ENCODE data around the gene NDUFV2.

NDUFV2 gene

GRCh38 chr18:9133225-9133624 is 30.7 kb downstream of the NDUFV2 start:
- H3K4me3 ChIP-seq (ENCODE audit: insufficient read depth, low read depth, low read length): no peak overlapping the region
- WGBS, 2 experiments: 91 to 100% methylated on average over 1 to 2 of the region's 2 CpGs
- no peaks in the 10 kb centered on the region for H3K27me3 ChIP-seq (ENCODE audit: control insufficient read depth, insufficient read depth, low read length, poor library complexity, severe bottlenecking)
- no peak overlapping the region for H3K27ac ChIP-seq (ENCODE audit: insufficient read depth, low read depth, low read length, poor library complexity, severe bottlenecking)
- H3K9me3 ChIP-seq (ENCODE audit: control insufficient read depth, low read length): no peaks in the 10 kb centered on the region
- peaks cover 5% of the 10 kb centered on the region for H3K4me1 ChIP-seq (ENCODE audit: control insufficient read depth, insufficient read depth, low read length)
- peaks cover 20% of the 10 kb centered on the region for H3K36me3 ChIP-seq (ENCODE audit: control insufficient read depth, insufficient read depth, low read length)

GRCh38 chr18:9135081-9135911 is 32.8 kb downstream of the NDUFV2 start:
- Histone ChIP-seq H3K36me3 (ENCODE audit: control insufficient read depth, insufficient read depth, low read length) (peaks cover 9% of the 10 kb centered on the region), H3K9me3 (ENCODE audit: control insufficient read depth, low read length) (no peaks in the 10 kb centered on the region), H3K4me3 (ENCODE audit: insufficient read depth, low read depth, low read length) (peak overlapping the region; percentile 78), H3K27ac (ENCODE audit: insufficient read depth, low read depth, low read length, poor library complexity, severe bottlenecking) (no peak overlapping the region), H3K27me3 (ENCODE audit: control insufficient read depth, insufficient read depth, low read length, poor library complexity, severe bottlenecking) (no peaks in the 10 kb centered on the region), H3K4me1 (ENCODE audit: control insufficient read depth, insufficient read depth, low read length) (peaks cover 8% of the 10 kb centered on the region)
- 62 to 63% methylated on average over 11 to 12 of the region's 12 CpGs for WGBS, 2 experiments

GRCh38 chr18:9135912-9136314 is 33.4 kb downstream of the NDUFV2 start:
- Histone ChIP-seq H3K4me3 (ENCODE audit: insufficient read depth, low read depth, low read length) (peak overlapping the region; percentile 78), H3K27ac (ENCODE audit: insufficient read depth, low read depth, low read length, poor library complexity, severe bottlenecking) (peak overlapping the region; percentile 78), H3K4me1 (ENCODE audit: control insufficient read depth, insufficient read depth, low read length) (peaks cover 8% of the 10 kb centered on the region), H3K27me3 (ENCODE audit: control insufficient read depth, insufficient read depth, low read length, poor library complexity, severe bottlenecking) (no peaks in the 10 kb centered on the region), H3K36me3 (ENCODE audit: control insufficient read depth, insufficient read depth, low read length) (peaks cover 3% of the 10 kb centered on the region), H3K9me3 (ENCODE audit: control insufficient read depth, low read length) (no peaks in the 10 kb centered on the region)
- 1% methylated on average over 33 of the region's 33 CpGs for WGBS, 2 experiments

- Histone ChIP-seq H3K36me3 (ENCODE audit: control insufficient read depth, insufficient read depth, low read length) (no peaks in the 10 kb centered on the region), H3K4me1 (ENCODE audit: control insufficient read depth, insufficient read depth, low read length) (peaks cover 8% of the 10 kb centered on the region), H3K4me3 (ENCODE audit: insufficient read depth, low read depth, low read length) (peak within 1 kb of the TSS; percentile 78), H3K27ac (ENCODE audit: insufficient read depth, low read depth, low read length, poor library complexity, severe bottlenecking) (peak within 1 kb of the TSS; percentile 78), H3K27me3 (ENCODE audit: control insufficient read depth, insufficient read depth, low read length, poor library complexity, severe bottlenecking) (no peaks in the 10 kb centered on the region), H3K9me3 (ENCODE audit: control insufficient read depth, low read length) (no peaks in the 10 kb centered on the region)
- 0% methylated on average over 94 to 95 of the region's 95 CpGs for WGBS, 2 experiments
These were observed 34.0 kb downstream of the NDUFV2 start, which contains the start of gene ANKRD12 for GRCh38 chr18:9136315-9137155. Gene ANKRD12, plus strand, starts transcription at chr18:9136781. Its CDS starts 45,652 bp downstream, at chr18:9182433.

GRCh38 chr18:9137168-9138066 is 34.9 kb downstream of the NDUFV2 start:
- peak overlapping the region; percentile 78 for H3K4me3 ChIP-seq (ENCODE audit: insufficient read depth, low read depth, low read length)
- H3K27me3 ChIP-seq (ENCODE audit: control insufficient read depth, insufficient read depth, low read length, poor library complexity, severe bottlenecking): no peaks in the 10 kb centered on the region
- H3K27ac ChIP-seq (ENCODE audit: insufficient read depth, low read depth, low read length, poor library complexity, severe bottlenecking): peak overlapping the region; percentile 72
- H3K9me3 ChIP-seq (ENCODE audit: control insufficient read depth, low read length): no peaks in the 10 kb centered on the region
- peaks cover 8% of the 10 kb centered on the region for H3K4me1 ChIP-seq (ENCODE audit: control insufficient read depth, insufficient read depth, low read length)
- 1 to 2% methylated on average over 95 of the region's 95 CpGs for WGBS, 2 experiments
- no peaks in the 10 kb centered on the region for H3K36me3 ChIP-seq (ENCODE audit: control insufficient read depth, insufficient read depth, low read length)

- no peak overlapping the region for H3K4me3 ChIP-seq (ENCODE audit: insufficient read depth, low read depth, low read length)
- H3K4me1 ChIP-seq (ENCODE audit: control insufficient read depth, insufficient read depth, low read length): peaks cover 8% of the 10 kb centered on the region
- no peak overlapping the region for H3K27ac ChIP-seq (ENCODE audit: insufficient read depth, low read depth, low read length, poor library complexity, severe bottlenecking)
- WGBS, 2 experiments: 89 to 96% methylated on average over 4 to 6 of the region's 7 CpGs
- H3K9me3 ChIP-seq (ENCODE audit: control insufficient read depth, low read length): no peaks in the 10 kb centered on the region
- no peaks in the 10 kb centered on the region for H3K36me3 ChIP-seq (ENCODE audit: control insufficient read depth, insufficient read depth, low read length)
- no peaks in the 10 kb centered on the region for H3K27me3 ChIP-seq (ENCODE audit: control insufficient read depth, insufficient read depth, low read length, poor library complexity, severe bottlenecking)
These were observed 37.0 kb downstream of the NDUFV2 start for GRCh38 chr18:9139400-9140039.

GRCh38 chr18:9140381-9140780 is 37.9 kb downstream of the NDUFV2 start:
- no peaks in the 10 kb centered on the region for H3K9me3 ChIP-seq (ENCODE audit: control insufficient read depth, low read length)
- no peaks in the 10 kb centered on the region for H3K36me3 ChIP-seq (ENCODE audit: control insufficient read depth, insufficient read depth, low read length)
- WGBS, 2 experiments: 96 to 99% methylated on average over 2 of the region's 2 CpGs
- H3K4me1 ChIP-seq (ENCODE audit: control insufficient read depth, insufficient read depth, low read length): peaks cover 8% of the 10 kb centered on the region
- no peak overlapping the region for H3K27ac ChIP-seq (ENCODE audit: insufficient read depth, low read depth, low read length, poor library complexity, severe bottlenecking)
- no peaks in the 10 kb centered on the region for H3K27me3 ChIP-seq (ENCODE audit: control insufficient read depth, insufficient read depth, low read length, poor library complexity, severe bottlenecking)
- H3K4me3 ChIP-seq (ENCODE audit: insufficient read depth, low read depth, low read length): no peak overlapping the region

GRCh38 chr18:9140984-9141383 is 38.5 kb downstream of the NDUFV2 start:
- Histone ChIP-seq H3K4me3 (ENCODE audit: insufficient read depth, low read depth, low read length) (no peak overlapping the region), H3K36me3 (ENCODE audit: control insufficient read depth, insufficient read depth, low read length) (no peaks in the 10 kb centered on the region), H3K27ac (ENCODE audit: insufficient read depth, low read depth, low read length, poor library complexity, severe bottlenecking) (no peak overlapping the region), H3K4me1 (ENCODE audit: control insufficient read depth, insufficient read depth, low read length) (peaks cover 8% of the 10 kb centered on the region), H3K9me3 (ENCODE audit: control insufficient read depth, low read length) (no peaks in the 10 kb centered on the region), H3K27me3 (ENCODE audit: control insufficient read depth, insufficient read depth, low read length, poor library complexity, severe bottlenecking) (no peaks in the 10 kb centered on the region)
- 96 to 98% methylated on average over 2 of the region's 2 CpGs for WGBS, 2 experiments

GRCh38 chr18:9146224-9146623 is 43.7 kb downstream of the NDUFV2 start:
- H3K9me3 ChIP-seq (ENCODE audit: control insufficient read depth, low read length): no peaks in the 10 kb centered on the region
- 90 to 95% methylated on average over 1 of the region's 1 CpG for WGBS, 2 experiments
- no peaks in the 10 kb centered on the region for H3K27me3 ChIP-seq (ENCODE audit: control insufficient read depth, insufficient read depth, low read length, poor library complexity, severe bottlenecking)
- no peaks in the 10 kb centered on the region for H3K4me1 ChIP-seq (ENCODE audit: control insufficient read depth, insufficient read depth, low read length)
- H3K36me3 ChIP-seq (ENCODE audit: control insufficient read depth, insufficient read depth, low read length): no peaks in the 10 kb centered on the region
- H3K4me3 ChIP-seq (ENCODE audit: insufficient read depth, low read depth, low read length): no peak overlapping the region
- no peak overlapping the region for H3K27ac ChIP-seq (ENCODE audit: insufficient read depth, low read depth, low read length, poor library complexity, severe bottlenecking)

Measured in ectodermal cell (in vitro differentiated cells).